Neutrophil (primary cell): ENCODE results near the gene EPHA7.

Experiments used
- H3K27ac ChIP-seq: fragments of 200-600 bp; sonication (generic); 2 replicates; pipeline ENCODE4 v1.5.1; 2016; ENCODE audit warnings: mild to moderate bottlenecking, moderate library complexity
- H3K27me3 ChIP-seq: fragments of 200-600 bp; sonication (generic); 2 replicates; pipeline ENCODE4 v1.6.0; 2016; ENCODE audit warnings: mild to moderate bottlenecking
- H3K36me3 ChIP-seq: fragments of 200-600 bp; sonication (generic); 2 replicates; pipeline ENCODE4 v1.5.1; 2017
- H3K4me1 ChIP-seq, 2 experiments: fragments of 200-600 bp in 1 of 2; sonication (generic) in 1 of 2; 1 replicate in 1 of 2; 2 replicates in 1 of 2; pipeline versions ENCODE4 v1.5.1 to v1.6.1; 2013 to 2016; ENCODE audit warnings: low read depth in 1 of 2, low read length in 1 of 2, mild to moderate bottlenecking in 1 of 2, moderate library complexity in 1 of 2; ENCODE audit not compliant: control insufficient read depth in 1 of 2, insufficient read depth in 1 of 2
- H3K4me3 ChIP-seq, 2 experiments: fragments of 200-600 bp in 1 of 2; sonication (generic) in 1 of 2; 1 replicate in 1 of 2; 2 replicates in 1 of 2; pipeline ENCODE4 v1.5.1; 2013 to 2016; ENCODE audit warnings: low read depth in 1 of 2, low read length in 1 of 2, mild to moderate bottlenecking in 1 of 2, moderate library complexity in 1 of 2
- H3K9me3 ChIP-seq: fragments of 200-600 bp; sonication (generic); 2 replicates; pipeline ENCODE4 v1.5.1; 2016
- CTCF ChIP-seq: fragments of 200-600 bp; sonication (generic); IDR thresholded peaks from 2 replicates; pipeline ENCODE4 v1.5.1; 2016; ENCODE audit warnings: antibody characterized with exemption

The EPHA7 gene

GRCh38 chr6:93392797-93393196 is 26.6 kb downstream of the EPHA7 start:
- Histone ChIP-seq H3K9me3 (no peaks in the 10 kb centered on the region), H3K4me3 (no peak overlapping the region), H3K4me1 (no peaks in the 10 kb centered on the region), H3K27me3 (no peaks in the 10 kb centered on the region), H3K27ac (no peak overlapping the region), H3K36me3 (no peaks in the 10 kb centered on the region)
- TF ChIP-seq CTCF, result no peak

GRCh38 chr6:93391965-93392364 is 27.4 kb downstream of the EPHA7 start:
- Histone ChIP-seq H3K27me3 (no peaks in the 10 kb centered on the region), H3K9me3 (no peaks in the 10 kb centered on the region), H3K4me1 (no peaks in the 10 kb centered on the region), H3K36me3 (no peaks in the 10 kb centered on the region), H3K4me3 (no peak overlapping the region), H3K27ac (no peak overlapping the region)
- TF ChIP-seq CTCF, result no peak

- TF ChIP-seq CTCF, result no peak
- H3K9me3 ChIP-seq, result no peaks in the 10 kb centered on the region
- no peaks in the 10 kb centered on the region for H3K4me1 ChIP-seq
These were observed 30.2 kb downstream of the EPHA7 start for GRCh38 chr6:93389192-93389591.

GRCh38 chr6:93388070-93388469 is 31.3 kb downstream of the EPHA7 start:
- no peaks in the 10 kb centered on the region for H3K9me3 ChIP-seq
- H3K4me1 ChIP-seq, result no peaks in the 10 kb centered on the region
- H3K27me3 ChIP-seq, result no peaks in the 10 kb centered on the region
- no peak overlapping the region for H3K27ac ChIP-seq
- H3K4me3 ChIP-seq, result no peak overlapping the region
- no peaks in the 10 kb centered on the region for H3K36me3 ChIP-seq
- no peak for TF ChIP-seq CTCF

More at GRCh38 chr6:93389192-93389591, 30.2 kb downstream of the EPHA7 start:
- no peak overlapping the region for H3K27ac ChIP-seq
- H3K36me3 ChIP-seq, result no peaks in the 10 kb centered on the region
- H3K27me3 ChIP-seq, result no peaks in the 10 kb centered on the region
- no peak overlapping the region for H3K4me3 ChIP-seq

- Histone ChIP-seq H3K4me3 (no peak overlapping the region), H3K36me3 (no peaks in the 10 kb centered on the region), H3K27ac (no peak overlapping the region), H3K4me1 (no peaks in the 10 kb centered on the region), H3K27me3 (no peaks in the 10 kb centered on the region), H3K9me3 (no peaks in the 10 kb centered on the region)
- TF ChIP-seq CTCF, result no peak
These were observed 43.3 kb downstream of the EPHA7 start for GRCh38 chr6:93376026-93376540.

- no peaks in the 10 kb centered on the region for H3K36me3 ChIP-seq
- H3K9me3 ChIP-seq, result no peaks in the 10 kb centered on the region
- H3K27me3 ChIP-seq, result no peaks in the 10 kb centered on the region
- H3K4me1 ChIP-seq, result no peaks in the 10 kb centered on the region
- TF ChIP-seq CTCF, result no peak
- H3K27ac ChIP-seq, result no peak overlapping the region
- no peak overlapping the region for H3K4me3 ChIP-seq
These were observed 45.9 kb downstream of the EPHA7 start for GRCh38 chr6:93373445-93373844.
